Bone marrow (tissue), 2 donors: ENCODE measurements around the gene PLEKHG4.

Experiments used
- DNase-seq, 2 donors: peaks; one replicate each; lab custom pipeline; 2025; lab: John Stamatoyannopoulos, UW

PLEKHG4 gene

GRCh38 chr16:67244387-67245185 is 34.7 kb upstream of the PLEKHG4 start:
- DNase-seq, result peak; percentile 82 to 98

- no peak for DNase-seq
Measured at GRCh38 chr16:67245186-67245585, 34.1 kb upstream of the PLEKHG4 start.

GRCh38 chr16:67245674-67246080 is 33.7 kb upstream of the PLEKHG4 start:
- DNase-seq, result no peak

- DNase-seq, result peak; percentile 34 to 82
Measured at GRCh38 chr16:67246081-67246755, 33.1 kb upstream of the PLEKHG4 start.

GRCh38 chr16:67246756-67247191 is 32.6 kb upstream of the PLEKHG4 start:
- DNase-seq, result no peak

- peak; percentile 92 to 95 for DNase-seq
Measured at GRCh38 chr16:67247192-67248072, 31.9 kb upstream of the PLEKHG4 start, which contains the start of gene FHOD1. Gene FHOD1 (minus strand): TSS chr16:67247481. CDS start chr16:67247410, 71 bp downstream.

GRCh38 chr16:67248073-67248400 is 31.3 kb upstream of the PLEKHG4 start:
- DNase-seq, result no peak

GRCh38 chr16:67248401-67249177 is 30.7 kb upstream of the PLEKHG4 start, which contains the start of gene SLC9A5:
Gene SLC9A5 (plus strand): TSS chr16:67248979. CDS start chr16:67249015, 36 bp downstream.
- no peak for DNase-seq

- no peak for DNase-seq
Measured at GRCh38 chr16:67249178-67250044, 29.9 kb upstream of the PLEKHG4 start.

- DNase-seq, result no peak
Measured at GRCh38 chr16:67250045-67250327, 29.3 kb upstream of the PLEKHG4 start.

GRCh38 chr16:67252609-67253497 is 26.5 kb upstream of the PLEKHG4 start:
- DNase-seq, result no peak

- DNase-seq, result no peak
Measured at GRCh38 chr16:67254801-67255552, 24.4 kb upstream of the PLEKHG4 start.

GRCh38 chr16:67255553-67256221 is 23.6 kb upstream of the PLEKHG4 start:
- no peak for DNase-seq

- DNase-seq, result no peak
Measured at GRCh38 chr16:67256701-67257230, 22.6 kb upstream of the PLEKHG4 start.

GRCh38 chr16:67257486-67258160 is 21.7 kb upstream of the PLEKHG4 start:
- DNase-seq, result no peak

- DNase-seq, result no peak
Measured at GRCh38 chr16:67258161-67258835, 21.0 kb upstream of the PLEKHG4 start.

GRCh38 chr16:67259705-67260104 is 19.6 kb upstream of the PLEKHG4 start:
- DNase-seq, result no peak
